BJ (cell line): Measurements from ENCODE around the gene TMEM207. TPM values are rescaled to one million over a fixed set of nuclear protein-coding genes. Genes with fewer than 3 reads are reported as not detected.

ENCODE experiments used
- CTCF ChIA-PET: fragments of 350-600 bp; formaldehyde crosslinking; extraction: SDS; loops from one replicate; lab custom pipeline; 2021; ENCODE audit warnings: antibody characterized with exemption, inconsistent platforms; lab: Yijun Ruan, JAX
- POLR2A ChIA-PET: fragments of 300-600 bp; sonication (Branson Sonifier 250); formaldehyde crosslinking; extraction: SDS; loops from one replicate; lab custom pipeline; 2021; ENCODE audit warnings: antibody characterized with exemption; lab: Charles Lee
- DNase-seq: peaks from one replicate; pipeline ENCODE4 v3.0.0-alpha.2; 2011; ENCODE audit warnings: low read depth
- H3K27me3 ChIP-seq: 2 replicates; pipeline ENCODE4 v1.6.0; 2011; ENCODE audit warnings: low read length; ENCODE audit not compliant: control insufficient read depth, insufficient read depth
- H3K36me3 ChIP-seq: 2 replicates; pipeline ENCODE4 v1.5.1; 2011; ENCODE audit warnings: low read length; ENCODE audit not compliant: control insufficient read depth, insufficient read depth
- H3K4me3 ChIP-seq: 2 replicates; pipeline ENCODE4 v1.5.1; 2011; ENCODE audit warnings: low read depth, mild to moderate bottlenecking, control low read depth, low read length
- polyA plus RNA-seq: library from polyadenylated mRNA; depleted of rRNA; stranded (reverse); fragments of >200 nt; gene quantifications from 2 replicates; pipeline ENCODE4 v1.2.3, GENCODE V29; 2011
- TF ChIP-seq, protein P1 (sequence below): IDR thresholded peaks from 2 replicates; pipeline ENCODE4 v1.5.1; 2011; ENCODE audit warnings: low read depth, mild to moderate bottlenecking, control low read depth, inconsistent platforms, low read length, moderate library complexity; ENCODE audit not compliant: insufficient read depth

The TMEM207 gene
- polyA plus RNA-seq, 1 experiment, result not detected

- peaks cover 1% of the 10 kb centered on the region; the same call in 1 of the 2 replicates for H3K27me3 ChIP-seq
- H3K36me3 ChIP-seq, result no peaks in the 10 kb centered on the region
- POLR2A ChIA-PET, result no interaction called here
- CTCF ChIA-PET, result no interaction called here
- H3K4me3 ChIP-seq, result no peak overlapping the region
- no peak for DNase-seq
- TF ChIP-seq, protein P1, sequence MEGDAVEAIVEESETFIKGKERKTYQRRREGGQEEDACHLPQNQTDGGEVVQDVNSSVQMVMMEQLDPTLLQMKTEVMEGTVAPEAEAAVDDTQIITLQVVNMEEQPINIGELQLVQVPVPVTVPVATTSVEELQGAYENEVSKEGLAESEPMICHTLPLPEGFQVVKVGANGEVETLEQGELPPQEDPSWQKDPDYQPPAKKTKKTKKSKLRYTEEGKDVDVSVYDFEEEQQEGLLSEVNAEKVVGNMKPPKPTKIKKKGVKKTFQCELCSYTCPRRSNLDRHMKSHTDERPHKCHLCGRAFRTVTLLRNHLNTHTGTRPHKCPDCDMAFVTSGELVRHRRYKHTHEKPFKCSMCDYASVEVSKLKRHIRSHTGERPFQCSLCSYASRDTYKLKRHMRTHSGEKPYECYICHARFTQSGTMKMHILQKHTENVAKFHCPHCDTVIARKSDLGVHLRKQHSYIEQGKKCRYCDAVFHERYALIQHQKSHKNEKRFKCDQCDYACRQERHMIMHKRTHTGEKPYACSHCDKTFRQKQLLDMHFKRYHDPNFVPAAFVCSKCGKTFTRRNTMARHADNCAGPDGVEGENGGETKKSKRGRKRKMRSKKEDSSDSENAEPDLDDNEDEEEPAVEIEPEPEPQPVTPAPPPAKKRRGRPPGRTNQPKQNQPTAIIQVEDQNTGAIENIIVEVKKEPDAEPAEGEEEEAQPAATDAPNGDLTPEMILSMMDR, result no peak
These were observed 46.1 kb upstream of the TMEM207 start for GRCh38 chr3:190495796-190496195.

DNA sequence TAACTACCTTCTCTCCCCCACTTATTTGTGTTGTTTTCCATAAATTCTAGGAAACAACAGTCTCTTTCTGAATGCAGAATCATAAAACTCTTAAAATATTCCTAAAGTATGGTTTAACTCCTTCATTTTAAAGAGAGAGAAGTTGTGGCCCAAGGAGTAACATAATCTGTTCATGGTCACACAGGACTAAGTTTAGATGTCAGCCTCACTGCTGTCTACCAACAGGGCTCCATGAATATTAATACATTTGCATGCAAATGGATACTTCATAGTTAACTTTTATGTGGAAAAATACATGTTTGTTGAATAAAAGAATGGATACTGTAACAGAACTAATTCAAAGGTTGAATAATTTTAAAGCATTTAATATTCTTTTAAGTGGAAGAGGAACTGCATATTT is 45.7 kb upstream of the TMEM207 start:
- peaks cover 1% of the 10 kb centered on the region; the same call in 1 of the 2 replicates for H3K27me3 ChIP-seq
- ChIA-PET POLR2A (no interaction called here), CTCF (no interaction called here)
- H3K4me3 ChIP-seq, result no peak overlapping the region
- no peaks in the 10 kb centered on the region for H3K36me3 ChIP-seq
- TF ChIP-seq, protein P1, result no peak
- DNase-seq, result no peak

DNA sequence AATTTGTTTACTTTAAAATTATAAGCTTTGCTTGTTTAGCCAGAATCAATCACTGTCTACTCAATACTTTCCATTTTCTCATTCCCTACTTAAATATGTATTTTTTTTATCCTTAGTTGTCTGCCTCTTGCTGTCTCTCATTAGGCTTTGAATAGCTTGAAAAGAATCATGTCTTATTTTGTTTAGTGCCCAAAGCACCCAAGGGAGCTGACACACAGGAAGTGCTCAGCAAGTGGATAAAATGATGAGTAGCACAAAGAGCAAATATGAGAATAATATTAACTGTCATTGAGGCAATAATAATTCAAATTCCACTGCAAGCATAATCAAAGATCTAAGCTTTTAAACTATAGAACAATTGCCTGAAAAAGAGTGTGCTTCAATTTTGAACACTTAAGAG is 45.2 kb upstream of the TMEM207 start:
- no peaks in the 10 kb centered on the region for H3K36me3 ChIP-seq
- H3K4me3 ChIP-seq, result no peak overlapping the region
- CTCF ChIA-PET, result no interaction called here
- POLR2A ChIA-PET, result no interaction called here
- DNase-seq, result no peak
- peaks cover 1% of the 10 kb centered on the region; the same call in 1 of the 2 replicates for H3K27me3 ChIP-seq
- TF ChIP-seq, protein P1, result no peak

- no peaks in the 10 kb centered on the region for H3K27me3 ChIP-seq
- no peak for DNase-seq
- no peaks in the 10 kb centered on the region for H3K36me3 ChIP-seq
- TF ChIP-seq, protein P1, result no peak
- CTCF ChIA-PET, result no interaction called here
- H3K4me3 ChIP-seq, result no peak overlapping the region
- POLR2A ChIA-PET, result no interaction called here
These were observed 43.3 kb upstream of the TMEM207 start for GRCh38 chr3:190492966-190493365.

GRCh38 chr3:190492129-190492528 is 42.4 kb upstream of the TMEM207 start:
- TF ChIP-seq, protein P1, result no peak
- no peak for DNase-seq
- H3K4me3 ChIP-seq, result no peak overlapping the region
- CTCF ChIA-PET, result no interaction called here
- no peaks in the 10 kb centered on the region for H3K36me3 ChIP-seq
- H3K27me3 ChIP-seq, result 0 out of 2 replicates have a peak, but pooled peaks cover 2% of the 10 kb centered on the region
- POLR2A ChIA-PET, result no interaction called here
